ENCODE results near the gene IBA57. TPM values are rescaled to one million over a fixed set of nuclear protein-coding genes. Genes with fewer than 3 reads are reported as not detected.

IBA57 gene
- total RNA-seq, 4 donors from 2014 or later, result 3.7 to 11.8 (median 6.6) TPM

DNA sequence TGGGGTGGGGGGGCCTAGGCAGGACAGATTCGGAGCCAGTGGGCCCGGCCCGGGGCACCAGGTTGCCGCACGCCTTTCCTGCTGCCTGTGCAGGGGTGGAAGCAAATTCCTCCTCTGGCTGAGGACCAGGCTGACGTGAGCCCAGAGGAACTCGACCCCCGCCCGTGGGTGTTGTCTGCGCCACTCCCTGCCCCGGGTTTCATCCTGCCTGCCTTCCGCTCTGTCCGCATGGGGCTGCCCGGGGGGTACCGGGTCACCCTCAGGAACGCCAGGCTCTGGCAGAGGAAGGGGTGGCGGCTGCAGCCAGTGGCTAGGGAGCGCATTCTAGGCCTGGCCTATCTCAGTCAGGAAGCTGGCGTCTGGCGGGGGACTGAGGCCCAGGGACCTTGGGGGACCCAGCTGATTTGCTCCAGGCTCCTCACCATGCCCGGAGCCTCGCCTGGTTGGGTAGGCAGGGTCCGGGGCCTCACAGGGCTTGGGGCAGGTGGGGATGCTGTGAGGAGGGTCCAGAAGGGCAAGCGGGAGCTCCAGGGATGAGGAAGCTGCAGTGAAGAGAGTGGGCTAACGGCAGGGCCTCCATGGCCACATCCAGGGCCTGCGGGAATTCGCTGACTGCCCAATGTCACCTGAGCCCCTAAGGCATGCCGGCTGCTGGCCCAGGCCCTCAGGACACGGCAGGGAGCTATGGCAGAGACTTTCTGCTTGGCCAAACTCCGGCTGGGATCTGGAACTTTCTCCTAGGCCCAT, 2.4 kb upstream of the IBA57 start:
- no peak for DNase-seq (ENCODE audit: extremely low spot score)
- peaks cover 46 to 69% (median 62%) of the 10 kb centered on the region in 4 donors for H3K4me1 ChIP-seq
- H3K4me3 ChIP-seq, result peak overlapping the region in 1 of 4 donors; percentile 20
- intact Hi-C loops (cut with DNase I), result no loop called here
- no peak for TF ChIP-seq EP300 (IDR thresholded peaks at IDR 0.05)
- TF ChIP-seq, protein P1, sequence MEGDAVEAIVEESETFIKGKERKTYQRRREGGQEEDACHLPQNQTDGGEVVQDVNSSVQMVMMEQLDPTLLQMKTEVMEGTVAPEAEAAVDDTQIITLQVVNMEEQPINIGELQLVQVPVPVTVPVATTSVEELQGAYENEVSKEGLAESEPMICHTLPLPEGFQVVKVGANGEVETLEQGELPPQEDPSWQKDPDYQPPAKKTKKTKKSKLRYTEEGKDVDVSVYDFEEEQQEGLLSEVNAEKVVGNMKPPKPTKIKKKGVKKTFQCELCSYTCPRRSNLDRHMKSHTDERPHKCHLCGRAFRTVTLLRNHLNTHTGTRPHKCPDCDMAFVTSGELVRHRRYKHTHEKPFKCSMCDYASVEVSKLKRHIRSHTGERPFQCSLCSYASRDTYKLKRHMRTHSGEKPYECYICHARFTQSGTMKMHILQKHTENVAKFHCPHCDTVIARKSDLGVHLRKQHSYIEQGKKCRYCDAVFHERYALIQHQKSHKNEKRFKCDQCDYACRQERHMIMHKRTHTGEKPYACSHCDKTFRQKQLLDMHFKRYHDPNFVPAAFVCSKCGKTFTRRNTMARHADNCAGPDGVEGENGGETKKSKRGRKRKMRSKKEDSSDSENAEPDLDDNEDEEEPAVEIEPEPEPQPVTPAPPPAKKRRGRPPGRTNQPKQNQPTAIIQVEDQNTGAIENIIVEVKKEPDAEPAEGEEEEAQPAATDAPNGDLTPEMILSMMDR (IDR thresholded peaks at IDR 0.05), result no peak
- TF ChIP-seq POLR2AphosphoS5 (IDR thresholded peaks at IDR 0.05), result no peak
- no peak for TF ChIP-seq POLR2A (IDR thresholded peaks at IDR 0.05; ENCODE audit: low read depth)
- H3K9me3 ChIP-seq, result no peaks in the 10 kb centered on the region
- no peaks in the 10 kb centered on the region for H3K36me3 ChIP-seq
- peaks cover 0 to 22% (median 5%) of the 10 kb centered on the region in 4 donors for H3K27me3 ChIP-seq
- WGBS, result 60% methylated on average over 8 of the region's 30 CpGs
- peak overlapping the region; percentile 65 to 100 (median 83) for H3K27ac ChIP-seq (replicated peaks in 1 of 4)

DNA sequence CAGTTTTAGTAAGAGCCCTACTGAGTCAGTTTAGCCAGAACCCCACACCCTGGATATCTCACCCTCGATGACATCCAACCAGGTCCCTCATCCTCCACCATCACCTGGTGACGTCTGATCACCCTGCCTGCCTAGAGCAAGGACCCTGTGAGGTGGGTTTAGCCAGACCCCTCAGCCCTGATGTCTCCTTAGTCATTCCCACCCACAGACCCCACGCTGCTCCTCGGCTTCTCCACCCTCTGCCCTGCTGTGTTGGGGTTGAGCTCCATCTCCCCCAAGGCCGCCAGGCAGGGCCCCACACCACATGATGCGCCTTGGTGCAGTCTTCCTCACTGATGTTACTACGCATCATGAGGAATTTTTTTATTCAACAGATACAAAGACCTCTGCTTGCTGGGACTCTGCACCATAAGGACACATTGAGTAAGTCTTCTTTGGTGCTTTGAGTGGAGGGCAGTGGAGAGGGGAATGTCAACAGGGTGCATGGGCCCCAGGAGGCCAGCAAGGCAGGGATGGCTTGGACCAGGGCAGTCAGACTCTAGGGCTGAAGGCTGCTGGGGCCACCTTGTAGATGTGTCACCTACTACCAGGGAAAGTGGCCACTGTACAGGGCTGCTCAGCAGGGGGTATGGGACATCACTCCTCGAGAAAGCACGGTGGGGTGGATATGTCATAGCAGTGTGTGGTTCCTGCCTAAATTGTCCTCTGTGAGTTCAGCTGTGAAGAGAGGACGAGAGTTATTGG, 1.7 kb upstream of the IBA57 start:
- no peaks in the 10 kb centered on the region for H3K9me3 ChIP-seq
- peaks cover 0 to 22% (median 5%) of the 10 kb centered on the region in 4 donors for H3K27me3 ChIP-seq
- intact Hi-C loops (cut with DNase I), result no loop called here
- no peaks in the 10 kb centered on the region for H3K36me3 ChIP-seq
- peaks cover 46 to 63% (median 58%) of the 10 kb centered on the region in 4 donors for H3K4me1 ChIP-seq
- no peak for DNase-seq (ENCODE audit: extremely low spot score)
- H3K4me3 ChIP-seq, result no peak overlapping the region
- peak overlapping the region; percentile 97 to 100 (median 100) for H3K27ac ChIP-seq (replicated peaks in 1 of 4)
- TF ChIP-seq POLR2A (IDR thresholded peaks at IDR 0.05; ENCODE audit: low read depth) (no peak), EP300 (IDR thresholded peaks at IDR 0.05) (no peak), POLR2AphosphoS5 (IDR thresholded peaks at IDR 0.05) (no peak)
- TF ChIP-seq, protein P1 (IDR thresholded peaks at IDR 0.05), result no peak
- WGBS, result 94% methylated on average over 9 of the region's 10 CpGs

DNA sequence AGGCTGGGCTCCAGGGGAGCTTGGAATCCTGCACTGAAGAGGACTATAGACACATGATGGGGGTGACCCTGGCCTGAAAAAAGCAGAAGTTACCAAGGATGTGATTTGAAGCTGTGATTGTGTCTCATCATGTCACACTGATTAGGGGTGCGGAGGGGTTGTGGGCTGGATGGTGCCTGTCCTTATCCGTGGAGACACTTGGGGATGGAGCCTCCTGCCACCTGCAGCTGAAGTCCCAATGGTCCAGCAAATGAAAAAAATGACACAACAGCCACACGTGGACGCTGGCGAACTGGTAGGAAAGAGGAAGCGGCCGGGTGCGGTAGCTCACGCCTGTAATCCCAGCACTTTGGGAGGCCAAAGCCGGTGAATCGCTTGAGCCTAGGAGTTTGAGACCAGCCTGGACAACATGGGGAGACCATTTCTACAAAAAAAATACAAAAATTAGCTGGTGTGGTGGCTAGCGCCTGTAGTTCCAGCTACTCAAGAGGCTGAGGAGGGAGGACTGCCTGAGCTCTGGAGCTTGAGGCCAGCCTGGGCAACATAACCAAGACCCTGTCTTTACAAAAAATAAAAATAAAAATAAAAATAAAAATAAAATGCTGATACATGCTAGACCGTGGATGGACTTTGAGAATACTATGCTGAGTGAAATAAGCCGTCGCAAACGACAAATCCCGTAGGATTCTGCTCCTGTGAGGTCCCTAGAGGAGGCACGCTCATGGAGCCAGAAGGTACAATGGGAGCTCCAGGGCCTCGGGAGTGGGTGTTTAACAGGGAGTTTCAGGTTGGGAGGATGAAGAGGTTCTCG, 838 bp upstream of the IBA57 start:
- no peaks in the 10 kb centered on the region for H3K9me3 ChIP-seq
- peaks cover 0 to 22% (median 5%) of the 10 kb centered on the region in 4 donors for H3K27me3 ChIP-seq
- TF ChIP-seq POLR2A (IDR thresholded peaks at IDR 0.05; ENCODE audit: low read depth) (no peak), POLR2AphosphoS5 (IDR thresholded peaks at IDR 0.05) (no peak), EP300 (IDR thresholded peaks at IDR 0.05) (no peak)
- TF ChIP-seq, protein P1 (IDR thresholded peaks at IDR 0.05), result no peak
- intact Hi-C loops (cut with DNase I), result loop anchor here (5.0 kb wide), 1 partner anchor 32 kb away; no protein-coding TSS in a partner anchor
- 54% methylated on average over 20 of the region's 20 CpGs for WGBS
- DNase-seq (ENCODE audit: extremely low spot score), result no peak
- peaks cover 46 to 59% (median 52%) of the 10 kb centered on the region in 4 donors for H3K4me1 ChIP-seq
- H3K27ac ChIP-seq (replicated peaks in 1 of 4), result peak overlapping the region; percentile 97 to 100 (median 100)
- H3K4me3 ChIP-seq, result peak overlapping the region; percentile 76 to 99 (median 88)
- H3K36me3 ChIP-seq, result peaks cover 0 to 5% (median 0%) of the 10 kb centered on the region in 4 donors

DNA sequence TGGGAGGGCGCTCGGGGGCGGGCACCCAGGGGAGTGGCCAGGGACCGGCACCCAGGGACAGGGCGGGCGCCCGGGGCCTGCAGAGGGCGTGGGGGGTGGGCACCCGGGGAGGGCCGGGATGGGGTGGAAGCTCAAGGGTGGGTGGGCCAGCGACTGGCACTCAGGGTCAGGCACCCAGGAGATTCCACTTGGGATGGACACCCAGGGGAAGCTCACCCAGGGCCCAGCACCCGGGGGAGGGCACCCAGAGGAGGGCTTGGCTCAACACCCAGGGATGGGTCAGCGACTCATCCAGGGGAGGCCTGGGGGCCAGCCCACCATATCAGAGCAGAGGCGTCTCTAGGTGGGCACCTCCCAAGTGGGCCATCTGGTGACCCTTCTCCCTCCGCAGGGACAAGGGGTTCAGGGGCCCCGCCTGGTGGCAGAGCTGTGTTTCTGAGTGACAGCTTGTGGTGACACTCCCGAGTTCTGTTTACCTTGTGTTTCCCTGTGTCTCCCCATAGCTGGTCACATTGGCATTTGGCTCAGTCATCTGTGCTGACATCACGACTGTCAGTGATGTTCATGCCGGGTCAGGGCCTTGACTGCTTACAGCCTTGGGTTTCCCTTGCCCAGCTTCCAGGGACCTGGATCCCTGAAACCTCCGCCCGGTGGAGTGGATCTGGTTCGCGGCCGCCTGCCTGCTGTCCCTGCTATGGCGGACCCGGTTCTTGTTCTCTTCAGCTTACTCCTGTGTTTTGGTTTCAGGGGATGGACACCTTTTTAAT, 749 bp downstream of the IBA57 start:
- intact Hi-C loops (cut with DNase I), result loop anchor here (5.0 kb wide), 1 partner anchor 34 kb away; no protein-coding TSS in a partner anchor
- WGBS, result 26% methylated on average over 10 of the region's 26 CpGs
- peaks cover 0 to 22% (median 5%) of the 10 kb centered on the region in 4 donors for H3K27me3 ChIP-seq
- peak overlapping the region; percentile 76 to 99 (median 88) for H3K4me3 ChIP-seq
- peak; percentile 94 for DNase-seq (ENCODE audit: extremely low spot score)
- H3K27ac ChIP-seq (replicated peaks in 1 of 4), result peak overlapping the region; percentile 97 to 100 (median 100)
- TF ChIP-seq POLR2AphosphoS5 (IDR thresholded peaks at IDR 0.05), result no peak
- TF ChIP-seq, protein P1 (IDR thresholded peaks at IDR 0.05), result peak; percentile 21 to 35 (median 24)
- no peak for TF ChIP-seq EP300 (IDR thresholded peaks at IDR 0.05)
- peak; percentile 13 for TF ChIP-seq POLR2A (IDR thresholded peaks at IDR 0.05; ENCODE audit: low read depth)
- no peaks in the 10 kb centered on the region for H3K9me3 ChIP-seq
- peaks cover 0 to 14% (median 4%) of the 10 kb centered on the region in 4 donors for H3K36me3 ChIP-seq
- H3K4me1 ChIP-seq, result peaks cover 42 to 49% (median 45%) of the 10 kb centered on the region in 4 donors

All from esophagus muscularis mucosa (tissue), 4 donors.